HG03108 (cell line): ENCODE results near the gene HMGB1.
"Not testable (repeated sequence)": the region's sequence is repeated elsewhere in the genome, so short reads cannot be mapped to it uniquely, and the experiment has no call there.

Source experiments
- ATAC-seq: cut with Tn5 transposase; IDR thresholded peaks from one replicate; pipeline ENCODE4 v1.9.1; 2021; ENCODE audit warnings: moderate library complexity; ENCODE audit not compliant: unreplicated experiment

Gene HMGB1

GRCh38 chr13:30466841-30467252 is 1.1 kb upstream of the HMGB1 start:
- ATAC-seq, result no peak

- no peak for ATAC-seq
Observed at GRCh38 chr13:30466358-30466714, 600 bp upstream of the HMGB1 start.

GRCh38 chr13:30465343-30465592 is 468 bp downstream of the HMGB1 start:
- no peak for ATAC-seq

GRCh38 chr13:30464496-30465342 is 1.0 kb downstream of the HMGB1 start:
- ATAC-seq, result peak; percentile 26

DNA sequence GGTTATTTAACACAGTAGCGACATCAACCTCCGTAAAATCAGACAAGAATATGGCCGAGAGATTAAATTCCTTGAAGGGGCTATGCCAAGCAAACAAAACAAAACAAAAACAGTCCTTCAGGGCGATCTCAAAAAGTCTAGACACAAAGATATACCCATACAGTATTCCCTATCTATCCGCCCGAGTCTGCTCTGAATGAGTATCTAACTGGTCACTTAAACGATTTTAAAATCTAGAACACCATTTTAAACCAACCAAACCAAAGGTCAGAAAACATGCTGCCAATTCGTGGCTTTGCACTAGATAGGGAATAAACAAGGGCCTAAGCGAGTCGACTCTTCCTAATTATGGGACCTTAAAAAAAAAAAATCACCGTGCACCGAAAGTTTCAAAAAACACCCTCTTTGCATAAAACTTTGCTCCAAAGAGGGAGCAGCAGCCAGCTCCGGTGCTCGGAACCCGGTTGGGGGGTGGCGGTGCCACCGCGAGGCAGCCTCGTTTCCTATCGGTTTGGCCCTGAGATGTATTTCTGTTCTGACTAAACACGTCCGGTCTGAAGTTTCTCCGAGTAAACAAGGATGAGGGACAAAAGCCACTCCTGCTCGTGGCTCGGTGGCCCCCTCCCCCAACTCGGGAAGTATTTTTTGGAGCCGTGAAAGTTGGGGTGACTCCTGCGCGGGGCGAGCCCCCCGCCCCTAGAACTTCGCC is 1.8 kb downstream of the HMGB1 start:
- peak; percentile 34 for ATAC-seq

DNA sequence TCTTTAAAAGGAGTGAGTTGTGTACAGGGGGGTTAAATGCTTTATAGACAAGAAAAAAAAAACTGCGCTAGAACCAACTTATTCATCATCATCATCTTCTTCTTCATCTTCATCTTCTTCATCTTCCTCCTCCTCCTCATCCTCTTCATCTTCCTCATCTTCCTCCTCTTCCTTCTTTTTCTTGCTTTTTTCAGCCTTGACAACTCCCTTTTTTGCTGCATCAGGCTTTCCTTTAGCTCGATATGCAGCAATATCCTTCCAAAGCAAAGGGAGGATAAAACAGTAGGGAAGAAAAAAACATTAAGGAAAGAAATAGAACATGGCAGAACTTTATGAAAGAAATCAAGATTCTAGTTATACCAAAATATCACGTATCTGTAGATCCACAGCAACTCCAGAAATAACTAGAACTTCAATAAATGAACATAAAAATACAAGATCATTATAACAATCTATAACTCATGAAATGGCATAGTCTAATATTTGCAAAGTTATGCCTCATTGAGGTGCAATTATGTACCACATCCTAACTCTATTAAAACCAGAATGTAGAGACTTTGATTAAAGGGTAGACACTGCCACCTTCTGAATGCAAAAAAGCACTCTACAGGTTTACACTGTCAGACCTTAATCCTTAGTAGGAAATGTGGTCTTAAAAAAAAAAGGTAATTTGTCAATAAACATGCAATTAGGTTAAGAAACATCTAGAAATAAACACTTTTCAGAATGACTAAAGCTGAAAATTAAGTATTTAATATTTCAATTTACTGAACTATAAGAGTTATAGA is 4.3 kb downstream of the HMGB1 start:
- ATAC-seq, result not testable (repeated sequence)

GRCh38 chr13:30457306-30457891 is 8.3 kb downstream of the HMGB1 start:
- no peak for ATAC-seq

- no peak for ATAC-seq
Observed at GRCh38 chr13:30456290-30456689, 9.4 kb downstream of the HMGB1 start.

- ATAC-seq, result no peak
Observed at GRCh38 chr13:30454991-30455390, 10.7 kb downstream of the HMGB1 start.

GRCh38 chr13:30453727-30454126 is 12.0 kb downstream of the HMGB1 start:
- no peak for ATAC-seq

DNA sequence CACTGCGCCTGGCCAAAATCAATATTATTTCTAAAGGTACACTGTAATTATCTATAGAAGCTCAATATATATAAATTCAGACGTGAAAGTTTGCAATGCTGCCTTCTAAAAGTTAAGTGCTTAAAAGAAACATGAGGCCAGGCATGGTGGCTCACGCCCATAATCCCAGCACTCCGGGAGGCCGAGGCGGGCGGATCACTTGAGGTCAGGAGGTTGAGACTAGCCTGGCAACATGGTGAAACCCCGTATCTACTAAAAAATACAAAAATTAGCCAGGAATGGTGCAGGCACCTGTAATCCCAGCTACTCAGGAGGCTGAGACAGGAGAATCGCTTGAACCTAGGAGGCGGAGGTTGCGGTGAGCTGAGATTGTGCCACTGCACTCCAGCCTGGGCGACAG is 14.3 kb downstream of the HMGB1 start:
- not testable (repeated sequence) for ATAC-seq

- no peak for ATAC-seq
Observed at GRCh38 chr13:30450066-30450465, 15.7 kb downstream of the HMGB1 start.

- ATAC-seq, result no peak
Observed at GRCh38 chr13:30448441-30448840, 17.3 kb downstream of the HMGB1 start.

DNA sequence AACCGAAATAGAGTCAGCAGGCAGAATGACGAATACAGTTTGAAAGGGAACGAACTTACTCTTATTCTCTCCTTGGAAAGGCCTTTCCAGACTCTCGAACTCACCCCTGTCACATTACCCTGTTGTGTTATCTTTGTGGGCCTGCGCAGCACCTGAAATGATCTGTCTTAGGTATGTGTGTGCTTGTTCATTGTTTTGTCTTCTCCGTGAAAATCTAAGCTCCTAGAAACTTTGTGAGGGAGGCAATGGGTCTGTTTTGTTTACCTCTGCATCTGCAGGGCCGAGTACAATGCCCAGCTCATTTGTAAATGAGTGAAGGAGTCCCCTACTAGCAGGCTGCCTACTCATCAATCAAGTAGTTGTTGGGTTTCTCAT is 19.6 kb downstream of the HMGB1 start:
- ATAC-seq, result peak; percentile 6

- peak; percentile 30 for ATAC-seq
Observed at GRCh38 chr13:30443957-30444404, 21.8 kb downstream of the HMGB1 start.

GRCh38 chr13:30443491-30443890 is 22.2 kb downstream of the HMGB1 start:
- not testable (repeated sequence) for ATAC-seq

DNA sequence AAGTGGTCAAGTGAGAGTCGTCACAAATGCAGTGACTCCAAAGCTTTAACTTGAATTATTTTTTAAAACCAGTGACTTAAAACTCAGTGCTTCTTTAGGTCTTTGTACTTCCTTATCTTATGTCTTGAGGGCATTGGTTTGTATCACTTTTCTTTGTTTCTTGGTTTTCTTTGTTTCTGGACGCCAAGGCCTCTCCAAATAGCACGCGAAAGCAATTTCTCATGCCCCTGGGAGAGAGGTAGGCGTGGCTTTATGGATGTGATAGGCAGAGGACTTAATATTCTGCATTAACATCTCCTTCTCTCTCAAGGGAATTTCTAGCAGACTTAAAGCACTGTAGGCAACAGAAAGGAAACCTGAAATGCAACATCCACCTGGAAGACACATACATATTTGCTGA is 22.8 kb downstream of the HMGB1 start:
- ATAC-seq, result no peak

GRCh38 chr13:30440910-30441703 is 24.6 kb downstream of the HMGB1 start:
- no peak for ATAC-seq

DNA sequence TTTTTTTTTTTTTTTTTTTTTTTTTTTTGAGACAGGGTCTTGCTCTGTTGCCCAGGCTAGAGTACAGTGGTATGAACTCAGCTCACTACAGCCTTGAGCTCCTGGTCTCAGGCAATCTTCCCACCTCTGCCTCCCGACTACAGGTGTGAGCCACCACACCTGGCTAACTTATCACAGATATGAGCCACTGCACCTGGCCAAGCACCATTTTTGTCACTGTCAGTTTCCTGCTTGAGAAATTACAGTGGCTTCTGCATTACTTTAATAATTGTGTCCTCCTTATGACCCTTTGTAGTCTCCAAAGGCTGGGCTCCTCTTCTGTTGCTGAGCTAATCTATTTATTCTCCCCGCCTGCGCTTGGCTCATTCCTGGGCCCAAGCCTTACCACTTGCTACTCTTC is 27.4 kb downstream of the HMGB1 start:
- ATAC-seq, result no peak

- ATAC-seq, result no peak
Observed at GRCh38 chr13:30437177-30437576, 28.6 kb downstream of the HMGB1 start.
